CD4-positive, alpha-beta T cell treated with Interleukin-4 for 1 hour (primary cell): ENCODE data around the gene GRID1.

ENCODE experiments used
- DNase-seq, 2 donors: peaks; one replicate each; pipeline ENCODE4 v3.0.0-alpha.2; 2020 to 2022

Gene GRID1

DNA sequence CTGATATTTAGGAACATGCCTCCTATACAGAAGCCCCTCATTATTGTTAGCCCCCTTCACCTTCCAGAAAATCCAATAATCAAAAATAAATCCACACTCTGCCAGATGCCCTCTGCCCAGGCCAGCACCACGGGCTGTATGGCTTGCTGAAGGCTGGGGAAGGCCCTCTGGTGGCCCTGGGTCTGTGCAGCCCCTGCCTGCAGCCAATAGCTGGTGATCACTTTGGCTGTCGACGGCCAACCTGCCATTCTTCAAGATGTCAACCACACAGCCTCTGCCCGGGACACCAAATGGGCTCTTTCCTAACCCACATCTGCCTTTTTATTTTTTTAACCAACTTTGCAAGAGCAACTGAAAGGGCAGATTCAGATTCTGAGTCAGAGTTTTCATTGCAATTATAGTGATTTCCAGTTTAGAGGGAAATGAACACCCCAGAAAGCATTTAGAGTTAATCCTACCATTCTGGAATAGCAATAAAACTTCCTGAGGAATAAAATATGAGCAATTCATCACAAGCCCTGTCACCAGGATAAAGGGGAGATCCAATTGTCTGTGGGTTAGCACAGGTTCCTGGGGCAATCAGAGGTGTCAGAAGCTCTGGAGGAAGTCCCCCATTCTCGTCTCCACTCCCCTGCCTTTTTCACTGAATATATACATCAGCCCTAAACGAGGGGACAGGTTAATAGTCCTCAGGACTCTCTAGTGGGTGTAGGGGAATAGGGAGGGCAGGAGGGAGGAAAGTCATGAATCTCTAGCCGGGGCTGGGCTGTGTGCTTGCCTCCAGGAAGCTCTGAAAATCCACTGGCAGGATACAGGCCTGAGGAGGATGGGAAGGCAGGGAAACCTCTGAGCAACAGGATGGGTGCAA is 211.3 kb downstream of the GRID1 start:
- DNase-seq, result no peak

DNA sequence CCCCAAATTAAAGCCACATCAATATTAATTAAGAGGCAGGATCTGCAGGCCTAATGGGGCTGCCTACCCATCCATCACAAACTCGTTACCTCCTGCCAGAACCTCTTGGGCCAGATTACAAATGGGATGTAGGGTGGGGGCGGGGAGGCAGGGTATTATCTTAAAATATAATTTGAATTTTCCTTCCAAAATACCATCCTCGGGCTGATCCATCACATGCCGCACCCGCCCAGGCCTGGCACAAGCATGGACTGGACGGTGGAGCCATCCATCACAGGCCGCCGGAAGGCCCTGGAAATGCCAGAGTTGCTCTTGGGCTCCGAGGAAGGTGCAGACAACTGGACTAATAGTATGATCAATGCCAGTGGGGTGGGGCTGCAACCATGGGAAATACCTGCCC is 212.8 kb downstream of the GRID1 start:
- no peak for DNase-seq

DNA sequence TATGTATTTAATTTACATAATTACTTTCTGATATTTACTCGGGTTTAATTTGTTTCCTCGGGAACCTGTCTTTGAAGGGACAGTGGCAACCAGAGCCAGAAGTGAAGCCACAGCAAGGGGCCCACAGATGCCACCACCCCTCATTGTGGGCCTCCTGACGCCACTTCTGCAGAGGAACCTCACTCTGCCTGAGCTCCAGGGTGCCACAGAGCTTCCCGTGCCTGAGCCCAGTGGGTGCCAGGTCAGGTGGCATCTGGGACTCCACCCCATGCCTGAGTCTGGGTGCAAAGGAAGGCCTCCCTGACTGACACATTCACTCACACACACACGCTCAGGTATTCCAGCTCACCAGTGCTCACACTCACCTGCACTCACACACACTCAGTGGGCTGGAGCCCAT is 213.7 kb downstream of the GRID1 start:
- DNase-seq, result no peak

DNA sequence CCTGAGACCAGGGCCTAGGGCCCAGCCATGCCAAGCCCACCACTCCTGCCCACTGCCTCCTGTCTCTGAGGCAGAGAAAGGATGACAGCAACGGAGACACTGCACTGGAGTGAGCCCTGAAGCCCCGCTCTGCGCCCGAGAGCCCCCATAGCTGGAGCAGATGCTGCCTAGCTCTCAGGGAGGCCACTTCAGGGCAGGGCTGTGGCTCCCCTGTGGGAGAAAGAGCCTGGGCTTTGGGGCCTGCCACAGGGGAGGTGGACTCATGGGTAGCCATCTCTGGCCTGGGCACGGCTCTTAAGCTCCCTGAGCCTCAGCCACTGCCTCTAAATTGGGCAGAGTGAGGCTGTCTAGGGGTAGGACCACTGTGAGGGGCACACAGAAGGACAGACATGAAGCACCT is 214.2 kb downstream of the GRID1 start:
- no peak for DNase-seq

DNA sequence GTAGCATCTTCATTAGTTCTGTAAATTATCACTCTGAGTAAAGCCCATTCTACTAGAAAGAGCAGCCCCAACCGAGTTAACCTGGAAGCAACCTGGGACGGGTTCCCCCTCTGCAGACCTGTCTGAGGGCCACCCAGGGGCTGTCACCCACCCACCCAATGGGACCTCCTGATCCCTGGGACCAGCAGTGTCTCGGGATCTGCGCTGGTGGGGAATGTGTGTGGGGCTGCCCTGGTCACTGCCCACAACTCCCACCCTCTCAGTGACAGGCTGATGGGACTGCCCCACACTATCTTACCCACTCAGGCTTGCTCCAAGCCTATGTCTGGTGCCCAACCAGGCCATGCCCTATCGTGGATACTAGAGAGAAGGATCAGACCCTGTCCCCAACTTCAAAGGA is 215.0 kb downstream of the GRID1 start:
- no peak for DNase-seq

DNA sequence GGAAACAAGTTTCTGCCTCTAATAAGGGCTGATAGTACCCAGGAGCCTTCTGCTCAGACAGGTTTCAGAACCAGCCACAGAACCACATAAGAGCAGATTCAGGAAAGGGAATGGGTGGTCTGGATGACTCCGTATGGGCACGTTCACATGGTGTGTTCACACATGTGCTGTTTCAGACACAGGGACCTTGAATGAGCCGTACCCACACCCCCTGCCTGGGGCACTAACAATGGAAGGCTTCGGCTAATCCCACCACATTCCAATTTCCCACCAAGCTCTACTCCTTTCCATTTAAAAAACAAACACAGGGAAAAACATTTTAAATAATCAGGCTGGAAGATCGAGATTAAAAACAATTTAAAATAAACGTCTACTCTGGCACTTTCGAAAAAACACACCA is 217.3 kb downstream of the GRID1 start:
- DNase-seq, result no peak

DNA sequence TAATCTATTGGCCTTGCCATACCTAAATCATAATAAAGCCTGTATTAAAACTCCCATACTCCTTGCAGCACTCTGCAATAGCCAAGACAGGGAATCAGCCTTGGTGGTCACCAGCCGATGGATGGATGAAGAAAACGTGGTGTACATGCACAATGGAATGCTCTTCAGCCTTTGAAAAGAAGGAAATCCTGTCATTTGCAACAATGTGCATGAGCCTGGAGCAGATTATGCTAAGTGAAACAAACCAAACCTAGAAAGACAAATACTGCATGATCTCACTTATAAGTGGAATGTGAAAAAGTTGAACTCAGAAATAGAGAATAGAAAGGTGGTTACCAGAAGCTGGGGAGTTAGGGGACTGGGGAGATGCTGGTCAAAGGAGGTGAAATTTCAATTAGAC is 218.5 kb downstream of the GRID1 start:
- DNase-seq, result no peak

DNA sequence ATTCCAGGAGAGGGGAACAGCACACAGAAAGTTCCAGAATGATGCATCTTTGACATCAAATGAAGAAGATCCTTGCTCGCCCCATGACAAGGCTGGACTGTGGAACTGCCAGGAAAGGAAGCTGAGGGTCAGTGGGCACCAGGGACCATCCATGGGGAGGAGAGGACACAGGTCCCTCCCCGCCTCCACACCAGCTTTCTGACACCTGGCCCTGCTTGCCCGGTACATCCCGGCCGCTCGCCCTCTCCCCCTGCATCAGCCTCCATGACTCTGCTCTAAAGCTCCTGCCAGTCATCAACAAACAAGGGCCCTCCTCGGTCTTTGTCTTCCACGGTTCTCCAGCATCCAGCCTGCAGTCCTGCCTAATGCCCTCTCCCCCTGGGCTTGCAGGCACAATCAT is 222.3 kb downstream of the GRID1 start:
- no peak for DNase-seq

DNA sequence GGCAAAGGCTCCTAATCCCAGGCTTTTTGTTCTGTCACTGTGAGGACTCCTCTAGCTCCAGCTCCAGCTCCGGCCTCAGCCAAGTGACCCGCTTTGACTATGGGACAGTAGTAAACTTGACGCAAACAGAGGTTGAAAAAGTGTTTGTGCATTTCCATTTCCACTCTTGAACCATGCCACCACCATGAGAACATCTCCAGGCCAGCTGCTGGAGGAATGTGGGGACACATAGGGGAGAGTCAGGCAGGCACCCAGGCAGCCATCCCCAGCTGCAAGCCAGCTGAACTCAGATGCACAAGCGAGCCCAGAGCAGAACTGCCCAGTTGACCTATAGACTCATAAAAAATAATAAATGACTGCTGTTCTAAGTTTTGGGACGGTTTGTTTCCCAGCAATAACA is 224.7 kb downstream of the GRID1 start:
- DNase-seq, result no peak

DNA sequence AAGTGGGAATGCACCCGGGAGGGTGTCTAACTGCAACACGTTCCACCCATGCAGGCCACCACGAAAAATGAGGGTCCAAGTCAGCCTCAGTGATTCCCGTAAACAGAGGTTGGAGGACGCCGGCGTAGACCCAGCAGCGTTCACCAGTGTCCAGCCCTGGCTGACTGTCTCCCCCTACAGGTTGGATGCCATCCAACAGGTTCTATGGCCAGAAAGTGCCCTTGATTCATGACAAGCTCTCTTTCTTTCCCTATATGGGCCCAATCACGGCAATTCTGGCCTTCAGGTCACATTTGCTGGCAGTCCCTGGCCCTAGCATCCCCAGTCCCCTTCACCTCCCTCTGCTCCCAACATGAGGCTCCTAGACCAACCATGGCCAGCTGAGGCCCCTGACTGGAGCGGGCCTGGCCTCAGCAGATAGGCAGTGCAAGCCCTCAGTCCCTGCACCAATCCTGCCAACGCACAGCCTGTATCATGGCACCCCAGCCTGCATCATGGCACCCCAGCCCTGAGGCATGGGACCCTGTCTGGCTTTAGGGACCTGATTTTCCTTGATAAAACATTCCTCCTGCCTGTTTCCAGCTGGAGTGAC is 227.4 kb downstream of the GRID1 start:
- DNase-seq, result no peak

DNA sequence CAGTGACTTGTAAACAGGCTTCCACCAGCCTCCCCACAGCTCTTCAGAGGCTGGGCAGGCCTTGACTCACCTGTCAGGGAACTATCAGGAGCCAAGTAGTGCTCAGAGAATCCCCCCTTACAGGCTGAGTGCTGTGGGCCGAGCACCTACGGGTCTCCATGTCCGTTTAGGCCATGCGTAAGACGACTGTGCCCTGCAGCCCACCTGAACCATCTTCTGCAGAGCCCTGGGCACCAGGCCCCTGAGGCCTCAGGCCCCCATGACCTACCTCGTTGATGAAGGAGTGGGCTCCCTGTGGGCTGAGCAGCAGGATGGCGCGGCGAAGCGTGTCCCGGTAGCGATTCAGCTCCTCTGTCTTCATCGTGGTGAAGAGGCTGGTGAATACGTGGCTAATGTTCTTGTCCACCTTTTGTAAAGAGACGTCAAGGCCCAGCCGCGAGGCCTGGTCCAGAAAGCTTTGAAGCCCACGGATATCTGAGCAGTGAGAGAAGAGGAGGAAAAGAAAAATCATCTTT is 228.0 kb downstream of the GRID1 start:
- DNase-seq, result no peak

DNA sequence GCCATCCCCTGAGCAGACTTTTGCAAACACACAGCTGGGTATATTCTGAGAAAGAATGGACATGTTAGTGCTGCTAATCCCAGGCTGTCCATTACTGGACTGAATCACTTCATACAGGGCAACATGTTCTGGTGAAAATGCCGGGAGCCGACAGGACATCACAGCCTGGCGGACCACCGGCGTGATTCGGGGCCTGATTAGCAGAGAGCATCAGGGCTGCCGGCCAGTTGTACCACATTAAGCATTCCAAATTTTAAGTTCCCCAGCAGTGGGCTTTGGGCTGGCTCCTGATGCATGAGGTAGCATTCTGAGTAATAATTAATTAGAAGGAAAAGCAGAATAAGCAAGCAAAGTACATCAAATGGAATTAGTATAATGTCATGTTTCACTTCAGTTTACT is 229.0 kb downstream of the GRID1 start:
- no peak for DNase-seq

DNA sequence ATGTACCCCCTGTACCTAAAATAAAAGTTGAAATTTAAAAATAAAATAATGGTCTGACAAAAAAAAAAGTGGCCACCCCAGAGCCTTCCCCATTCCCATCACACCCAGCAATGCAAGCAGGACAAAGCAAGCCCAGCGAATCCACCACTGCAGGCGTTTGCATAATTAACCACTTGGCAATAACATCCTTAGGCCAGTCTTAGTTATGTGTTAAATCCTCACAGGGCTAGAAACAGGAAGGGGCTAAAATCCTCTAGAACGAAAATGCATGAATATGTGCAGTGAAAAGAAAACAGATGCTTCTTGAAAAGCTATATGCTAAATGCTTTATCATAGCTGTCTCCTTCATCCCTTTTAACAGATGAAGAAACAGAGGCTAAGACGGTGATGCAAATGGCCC is 229.7 kb downstream of the GRID1 start:
- DNase-seq, result no peak

DNA sequence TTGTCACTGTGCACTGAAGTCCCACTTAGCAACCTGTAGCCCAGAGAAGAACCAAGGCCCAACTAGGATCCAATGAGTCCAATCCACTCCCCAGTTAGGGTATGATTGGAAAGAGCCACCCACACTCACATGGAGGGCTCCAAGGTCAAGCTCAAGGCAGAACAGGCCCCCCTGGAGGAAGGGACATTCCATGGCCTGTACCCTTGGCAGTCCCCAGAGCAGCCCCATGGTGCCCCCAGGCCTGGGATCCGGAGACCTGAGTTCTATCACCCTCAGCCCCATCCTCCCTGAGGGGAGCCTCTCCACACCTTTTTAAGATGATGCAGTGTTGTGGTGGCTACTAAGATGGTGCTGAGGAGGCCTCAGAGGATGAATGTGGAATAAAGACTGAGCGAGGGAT is 231.4 kb downstream of the GRID1 start:
- DNase-seq, result no peak

DNA sequence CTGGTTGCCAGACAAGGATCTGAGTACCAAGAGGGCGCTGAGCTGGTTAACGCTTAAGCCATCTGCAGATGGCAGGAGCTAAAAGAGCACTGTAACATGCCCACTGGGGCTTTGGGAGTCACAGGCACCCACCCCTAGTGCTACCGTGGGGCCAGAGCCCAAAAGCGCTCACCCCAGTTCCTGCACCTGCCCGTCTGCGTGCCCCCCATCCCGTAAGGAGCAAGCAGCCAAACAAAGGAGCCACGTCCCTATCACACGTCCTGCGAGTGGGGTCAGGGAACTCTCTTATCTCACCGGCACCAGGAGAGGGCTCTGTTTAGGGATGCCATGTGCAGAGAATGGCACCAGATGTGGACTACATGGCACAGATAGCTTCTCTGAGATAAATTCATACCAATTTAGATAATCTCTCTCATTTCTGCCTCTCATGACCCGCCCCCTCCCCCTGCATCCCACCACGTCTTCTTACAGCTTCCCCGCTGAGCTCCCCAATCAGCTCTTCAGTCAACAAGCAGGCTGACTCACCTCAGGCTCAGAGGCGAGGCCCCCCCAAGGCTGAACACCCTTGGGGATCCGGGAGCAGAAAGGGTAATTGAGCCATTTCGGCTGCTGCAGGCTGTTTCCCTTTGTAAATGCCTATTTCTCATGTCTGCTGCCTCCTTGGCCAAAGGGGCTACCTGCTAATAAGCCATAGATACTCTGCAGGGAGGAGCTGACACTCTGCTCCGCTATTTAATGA is 235.7 kb downstream of the GRID1 start:
- no peak for DNase-seq

DNA sequence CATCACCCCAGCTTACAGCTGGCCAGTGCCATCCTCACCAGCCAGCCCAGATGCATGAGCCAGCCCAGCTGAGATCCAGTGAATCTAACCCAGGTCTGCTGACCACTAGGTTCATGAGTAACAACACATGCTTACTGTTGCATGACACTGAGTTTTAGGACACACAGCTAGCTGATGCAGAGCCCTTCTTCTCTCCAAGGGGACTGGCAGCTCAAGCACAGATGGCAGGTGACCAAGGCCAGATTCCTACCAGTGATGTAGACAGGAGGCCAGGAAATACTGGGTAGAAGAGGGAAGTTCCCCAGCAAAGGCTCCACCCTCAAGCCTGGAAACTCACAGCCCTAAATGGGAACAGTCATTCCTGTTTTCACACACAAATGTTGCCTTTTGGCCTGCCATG is 236.6 kb downstream of the GRID1 start:
- DNase-seq, result no peak

DNA sequence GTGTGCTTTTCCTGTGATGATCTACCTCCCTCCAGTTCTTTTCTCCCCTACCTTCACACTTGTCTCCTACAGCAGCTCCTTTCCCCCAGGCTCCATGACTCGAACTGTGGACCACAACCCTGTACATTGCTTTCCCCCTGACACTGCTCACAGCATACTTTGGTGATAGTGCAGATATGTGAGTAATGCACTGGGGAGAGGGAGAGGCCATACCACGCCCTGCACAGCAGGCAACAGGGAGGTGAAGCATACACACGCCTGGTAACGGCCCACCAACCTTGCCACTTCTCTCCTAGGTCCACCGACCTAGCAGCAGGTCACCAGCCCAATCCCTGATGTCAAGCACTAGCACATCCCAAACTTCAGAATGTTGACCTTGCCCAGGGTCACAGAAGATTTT is 238.2 kb downstream of the GRID1 start:
- no peak for DNase-seq

DNA sequence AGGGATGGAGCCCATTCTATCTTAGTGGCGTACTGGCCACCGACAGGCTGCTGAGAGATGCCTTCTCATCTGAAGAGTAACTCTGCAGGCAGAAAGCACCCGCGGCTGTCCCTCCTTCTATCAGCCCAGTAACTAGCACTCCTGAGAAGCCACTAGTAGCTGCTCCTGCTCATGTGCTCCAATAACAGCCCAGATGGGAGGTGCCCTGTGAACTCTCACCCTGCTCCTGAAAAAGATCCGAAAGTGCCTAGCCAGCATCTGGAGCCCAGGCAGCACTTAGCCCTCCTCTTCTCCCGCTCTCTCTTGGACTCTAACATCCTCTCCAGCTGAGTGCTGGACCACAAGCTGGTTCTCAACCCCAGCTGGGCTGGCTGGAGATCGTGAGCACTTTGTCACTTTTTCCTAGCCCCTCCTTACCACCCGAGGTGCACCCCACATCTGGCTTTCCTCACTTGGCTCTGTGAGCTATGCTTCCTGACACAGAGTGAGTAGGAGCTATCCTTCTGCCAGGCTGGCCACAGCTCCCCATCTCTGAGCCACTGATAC is 239.2 kb downstream of the GRID1 start:
- DNase-seq, result no peak

DNA sequence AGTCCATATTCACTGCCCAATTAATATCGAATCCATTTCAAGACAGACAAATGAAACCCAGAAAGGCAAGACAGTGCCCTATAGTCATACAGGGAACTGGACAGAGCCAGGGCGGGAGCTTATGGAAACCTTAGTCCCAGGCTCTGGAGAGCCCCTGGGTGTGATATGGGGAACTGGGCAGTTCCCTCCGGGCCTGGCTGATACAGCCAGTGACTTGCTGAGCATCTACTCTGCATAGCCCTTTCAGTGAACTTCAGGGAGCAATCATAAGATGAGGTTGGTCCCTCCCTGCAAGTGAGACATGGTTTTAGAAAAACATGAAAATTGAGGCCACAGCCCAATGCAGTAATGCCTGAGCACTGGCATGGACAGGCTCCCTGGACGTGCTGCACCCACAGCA is 241.9 kb downstream of the GRID1 start:
- no peak for DNase-seq

DNA sequence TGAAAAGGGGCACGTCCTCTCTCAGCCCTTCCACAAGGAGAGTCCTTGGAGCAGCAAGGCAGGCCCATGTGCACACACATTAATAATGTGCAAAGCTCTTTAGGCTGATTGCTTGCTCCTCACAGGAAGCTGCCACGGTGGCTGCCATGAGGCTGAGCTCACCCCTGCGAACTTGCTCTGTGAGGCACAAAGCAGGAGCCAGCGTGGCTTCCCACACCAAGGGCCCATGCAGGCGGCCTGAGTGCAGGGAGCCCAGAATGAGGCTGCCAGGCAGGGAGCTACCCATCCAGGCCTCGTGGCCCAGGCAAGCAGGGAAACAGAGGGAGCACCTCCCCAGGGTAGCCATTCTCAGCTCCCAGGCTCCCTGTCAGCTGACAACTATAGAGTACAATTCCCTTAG is 242.9 kb downstream of the GRID1 start:
- no peak for DNase-seq

DNA sequence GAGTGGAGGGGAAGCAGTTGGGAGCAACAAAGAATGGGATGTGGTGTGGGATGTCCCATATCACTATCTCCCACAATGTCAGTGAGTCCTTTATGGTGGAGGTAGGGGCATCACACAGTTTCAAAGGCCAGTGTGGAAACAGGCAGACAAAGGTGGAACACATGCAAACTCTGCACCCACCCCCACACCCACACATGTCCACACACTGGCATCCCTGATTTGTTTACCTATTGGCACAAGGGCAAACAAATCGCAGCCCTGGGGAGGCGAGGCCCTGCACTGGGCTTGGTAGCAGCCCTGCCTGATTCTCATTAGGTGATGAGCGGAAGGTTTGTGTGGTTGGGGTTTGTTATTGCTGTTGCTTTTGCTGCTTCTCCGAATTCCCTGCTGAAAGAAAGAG is 243.3 kb downstream of the GRID1 start:
- DNase-seq, result no peak

DNA sequence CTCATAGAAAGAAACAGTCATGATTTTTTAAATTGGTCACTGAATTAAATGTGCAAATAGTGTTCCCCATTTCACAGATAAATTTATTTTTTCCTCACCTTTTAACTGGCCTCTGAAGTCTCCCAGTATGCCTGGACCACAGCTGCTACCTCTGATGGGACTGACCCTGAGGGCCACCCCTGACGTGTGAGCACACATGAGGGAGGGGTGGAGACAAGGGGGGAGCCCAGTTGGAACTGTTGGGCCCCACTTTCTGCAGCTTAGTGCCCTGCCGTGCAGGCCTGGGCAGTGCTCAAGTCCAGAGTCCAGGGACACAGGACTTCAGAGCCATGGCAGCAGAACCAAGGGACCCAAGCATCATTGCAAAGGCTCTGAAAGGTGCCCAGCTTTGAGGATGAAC is 243.9 kb downstream of the GRID1 start:
- no peak for DNase-seq

DNA sequence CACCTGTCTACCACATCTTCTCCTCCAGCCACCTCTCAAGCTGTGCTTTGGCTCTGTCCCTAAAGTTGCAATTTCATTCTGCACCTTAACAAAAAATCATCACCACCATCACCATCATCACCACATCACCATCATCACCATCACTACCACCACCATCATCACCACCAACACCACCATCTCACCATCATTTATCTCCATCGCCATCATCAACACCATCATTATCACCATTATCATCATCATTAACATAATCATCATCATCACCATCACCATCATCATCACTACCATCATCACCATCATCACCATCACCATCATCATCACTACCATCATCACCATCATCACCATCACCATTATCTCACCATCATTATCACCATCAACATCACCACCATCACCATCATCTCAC is 245.4 kb downstream of the GRID1 start:
- DNase-seq, result no peak

DNA sequence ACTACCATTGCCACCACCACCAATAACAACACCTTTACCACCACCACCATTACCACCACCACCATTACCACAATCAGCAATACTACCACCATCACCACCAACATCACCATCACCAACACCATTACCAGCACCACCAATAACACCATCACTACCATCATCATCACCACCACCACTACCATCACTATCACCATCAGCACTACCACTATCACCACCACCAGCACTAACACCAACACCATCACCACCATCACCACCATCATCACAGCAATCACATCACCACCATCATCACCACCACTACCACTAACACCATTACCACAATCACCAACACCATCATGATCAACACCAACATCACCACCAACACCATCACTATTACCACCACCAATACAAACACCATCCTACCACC is 249.5 kb downstream of the GRID1 start:
- no peak for DNase-seq
